Liver (tissue), 9 donors: ENCODE data around the gene CUBN. TPM values are rescaled to one million over a fixed set of nuclear protein-coding genes. Genes with fewer than 3 reads are reported as not detected.
"Not testable (repeated sequence)": the region's sequence is repeated elsewhere in the genome, so short reads cannot be mapped to it uniquely, and the experiment has no call there.

Source experiments
- DNase-seq: peaks from one replicate; pipeline ENCODE4 v3.0.0-alpha.2; 2017; ENCODE audit warnings: low spot score
- H3K27ac ChIP-seq, 2 donors: one replicate each; pipeline ENCODE4 v1.7.0; 2013; ENCODE audit warnings: inconsistent platforms in 2 of 2, low read length in 2 of 2, control low read depth in 1 of 2, low read depth in 1 of 2, mild to moderate bottlenecking in 1 of 2
- H3K27me3 ChIP-seq, 4 donors: one replicate each; pipeline versions ENCODE4 v1.6.1 to v1.7.0; 2013; ENCODE audit warnings: low read length in 3 of 4, inconsistent platforms in 1 of 4, mild to moderate bottlenecking in 1 of 4, moderate library complexity in 1 of 4; ENCODE audit not compliant: control insufficient read depth in 4 of 4, insufficient read depth in 4 of 4
- H3K36me3 ChIP-seq, 4 donors: one replicate each; pipeline versions ENCODE4 v1.6.1 to v1.7.0; 2013; ENCODE audit warnings: low read length in 3 of 4, mild to moderate bottlenecking in 3 of 4, low read depth in 1 of 4, moderate library complexity in 1 of 4; ENCODE audit not compliant: control insufficient read depth in 4 of 4, insufficient read depth in 3 of 4
- H3K4me1 ChIP-seq, 4 donors: one replicate each; pipeline versions ENCODE4 v1.6.1 to v1.7.0; 2013; ENCODE audit warnings: low read length in 3 of 4, mild to moderate bottlenecking in 3 of 4, moderate library complexity in 1 of 4; ENCODE audit not compliant: control insufficient read depth in 4 of 4, insufficient read depth in 4 of 4
- H3K4me3 ChIP-seq, 3 donors: one replicate each; pipeline versions ENCODE4 v1.6.1 to v1.7.0; 2013; ENCODE audit warnings: low read length in 3 of 3, control low read depth in 1 of 3, low read depth in 1 of 3, mild to moderate bottlenecking in 1 of 3
- H3K9ac ChIP-seq, 2 donors: one replicate each; pipeline ENCODE4 v1.7.0; 2013; ENCODE audit warnings: low read length in 2 of 2, mild to moderate bottlenecking in 2 of 2, moderate library complexity in 2 of 2, control low read depth in 1 of 2, low read depth in 1 of 2
- H3K9me3 ChIP-seq, 4 donors: one replicate each; pipeline versions ENCODE4 v1.6.1 to v1.7.0; 2013; ENCODE audit warnings: low read length in 3 of 4; ENCODE audit not compliant: control insufficient read depth in 4 of 4
- EGR1 ChIP-seq, 2 donors: IDR thresholded peaks; 2 replicates each; pipeline ENCODE4 v1.6.1; 2016 to 2018; ENCODE audit warnings: antibody characterized with exemption in 2 of 2, low read depth in 2 of 2
- FOXA1 ChIP-seq: IDR thresholded peaks from 2 replicates; pipeline ENCODE4 v1.6.1; 2016; ENCODE audit warnings: antibody characterized with exemption
- FOXA2 ChIP-seq: IDR thresholded peaks from 2 replicates; pipeline ENCODE4 v1.6.1; 2016; ENCODE audit warnings: antibody characterized with exemption
- GABPA ChIP-seq, 2 donors: IDR thresholded peaks in 1 of 2; conservative IDR thresholded peaks in 1 of 2; 2 replicates each; pipeline ENCODE4 v1.6.1; 2016; ENCODE audit warnings: antibody characterized with exemption in 2 of 2, mild to moderate bottlenecking in 1 of 2, moderate library complexity in 1 of 2
- HNF4A ChIP-seq, 2 donors: conservative IDR thresholded peaks; 2 replicates each; pipeline ENCODE4 v1.6.1; 2016; ENCODE audit warnings: antibody characterized with exemption in 2 of 2, mild to moderate bottlenecking in 2 of 2
- HNF4G ChIP-seq: IDR thresholded peaks from 2 replicates; pipeline ENCODE4 v1.6.1; 2016; ENCODE audit warnings: antibody characterized with exemption
- JUND ChIP-seq, 2 donors: IDR thresholded peaks; 2 replicates each; pipeline ENCODE4 v1.6.1; 2016; ENCODE audit warnings: antibody characterized with exemption in 2 of 2
- NR2F2 ChIP-seq: IDR thresholded peaks from 2 replicates; pipeline ENCODE4 v1.6.1; 2016; ENCODE audit warnings: antibody characterized with exemption
- RAD21 ChIP-seq, 2 donors: IDR thresholded peaks; 2 replicates each; pipeline ENCODE4 v1.6.1; 2016; ENCODE audit warnings: antibody characterized with exemption in 2 of 2, mild to moderate bottlenecking in 2 of 2
- RXRA ChIP-seq, 2 donors: IDR thresholded peaks; 2 replicates each; pipeline ENCODE4 v1.6.1; 2017 to 2018; ENCODE audit warnings: antibody characterized with exemption in 2 of 2, mild to moderate bottlenecking in 1 of 2
- SP1 ChIP-seq: IDR thresholded peaks from 2 replicates; pipeline ENCODE4 v1.6.1; 2018; ENCODE audit warnings: antibody characterized with exemption, mild to moderate bottlenecking
- ZBTB33 ChIP-seq: IDR thresholded peaks from 2 replicates; pipeline ENCODE4 v1.6.1; 2016; ENCODE audit warnings: antibody characterized with exemption
- WGBS: extraction: QIAGEN DNeasy Blood & Tissue Kit; methylation state at CpG from one replicate; pipeline ENCODE4 v1.1.7; 2013; 5-methylcytosine and 5-hydroxymethylcytosine counted together
- polyA plus RNA-seq, 2 donors: library from polyadenylated mRNA; stranded (reverse) in 1 of 2; unstranded in 1 of 2; fragments of 200-250 nt in 1 of 2; fragments of >200 nt in 1 of 2; fragmentation: Nextera tagmentation in 1 of 2; extraction: Ambion mirVana in 1 of 2; gene quantifications; one replicate each; pipeline versions ENCODE4 v1.2.1 to v1.2.3, GENCODE V29; 2013 to 2015
- total RNA-seq, 2 donors: library from RNA; depleted of rRNA; stranded (reverse); fragments of >200 nt; gene quantifications; one replicate each; pipeline ENCODE4 v1.2.3, GENCODE V29; 2014
- TF ChIP-seq, protein P1 (sequence below): IDR thresholded peaks from 2 replicates; pipeline ENCODE4 v1.6.1; 2016; ENCODE audit warnings: antibody characterized with exemption, mild to moderate bottlenecking
- TF ChIP-seq, protein P2 (sequence below): IDR thresholded peaks from 2 replicates; pipeline ENCODE4 v1.6.1; 2016; ENCODE audit warnings: antibody characterized with exemption
- TF ChIP-seq, protein P3 (sequence below): IDR thresholded peaks from 2 replicates; pipeline ENCODE4 v1.6.1; 2016; ENCODE audit warnings: antibody characterized with exemption
- donor health status: healthy.
- donor health status: healthy.
- donor health status: healthy.
- donor health status: healthy.
- donor health status: healthy.

CUBN gene
- total and polyA plus RNA-seq, 4 donors = 0.01 to 0.67 (median 0.30) TPM

- H3K9me3 ChIP-seq = no peaks in the 10 kb centered on the region
- DNase-seq = no peak
- H3K27ac ChIP-seq = no peak overlapping the region
- H3K4me3 ChIP-seq = no peak overlapping the region
- TF ChIP-seq JUND (IDR thresholded peaks at IDR 0.05) (no peak), RAD21 (IDR thresholded peaks at IDR 0.05) (no peak), HNF4A (conservative IDR thresholded peaks at IDR 0.05) (no peak), SP1 (no peak), FOXA2 (no peak), NR2F2 (no peak), FOXA1 (no peak), ZBTB33 (no peak), HNF4G (no peak), RXRA (IDR thresholded peaks at IDR 0.05) (no peak), GABPA (IDR thresholded peaks at IDR 0.05 in 1 of 2, conservative IDR thresholded peaks at IDR 0.05 in 1 of 2) (no peak), EGR1 (IDR thresholded peaks at IDR 0.05; ENCODE audit: low read depth in 2 of 2) (no peak)
- TF ChIP-seq, protein P1, sequence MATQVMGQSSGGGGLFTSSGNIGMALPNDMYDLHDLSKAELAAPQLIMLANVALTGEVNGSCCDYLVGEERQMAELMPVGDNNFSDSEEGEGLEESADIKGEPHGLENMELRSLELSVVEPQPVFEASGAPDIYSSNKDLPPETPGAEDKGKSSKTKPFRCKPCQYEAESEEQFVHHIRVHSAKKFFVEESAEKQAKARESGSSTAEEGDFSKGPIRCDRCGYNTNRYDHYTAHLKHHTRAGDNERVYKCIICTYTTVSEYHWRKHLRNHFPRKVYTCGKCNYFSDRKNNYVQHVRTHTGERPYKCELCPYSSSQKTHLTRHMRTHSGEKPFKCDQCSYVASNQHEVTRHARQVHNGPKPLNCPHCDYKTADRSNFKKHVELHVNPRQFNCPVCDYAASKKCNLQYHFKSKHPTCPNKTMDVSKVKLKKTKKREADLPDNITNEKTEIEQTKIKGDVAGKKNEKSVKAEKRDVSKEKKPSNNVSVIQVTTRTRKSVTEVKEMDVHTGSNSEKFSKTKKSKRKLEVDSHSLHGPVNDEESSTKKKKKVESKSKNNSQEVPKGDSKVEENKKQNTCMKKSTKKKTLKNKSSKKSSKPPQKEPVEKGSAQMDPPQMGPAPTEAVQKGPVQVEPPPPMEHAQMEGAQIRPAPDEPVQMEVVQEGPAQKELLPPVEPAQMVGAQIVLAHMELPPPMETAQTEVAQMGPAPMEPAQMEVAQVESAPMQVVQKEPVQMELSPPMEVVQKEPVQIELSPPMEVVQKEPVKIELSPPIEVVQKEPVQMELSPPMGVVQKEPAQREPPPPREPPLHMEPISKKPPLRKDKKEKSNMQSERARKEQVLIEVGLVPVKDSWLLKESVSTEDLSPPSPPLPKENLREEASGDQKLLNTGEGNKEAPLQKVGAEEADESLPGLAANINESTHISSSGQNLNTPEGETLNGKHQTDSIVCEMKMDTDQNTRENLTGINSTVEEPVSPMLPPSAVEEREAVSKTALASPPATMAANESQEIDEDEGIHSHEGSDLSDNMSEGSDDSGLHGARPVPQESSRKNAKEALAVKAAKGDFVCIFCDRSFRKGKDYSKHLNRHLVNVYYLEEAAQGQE = no peak
- TF ChIP-seq, protein P2, sequence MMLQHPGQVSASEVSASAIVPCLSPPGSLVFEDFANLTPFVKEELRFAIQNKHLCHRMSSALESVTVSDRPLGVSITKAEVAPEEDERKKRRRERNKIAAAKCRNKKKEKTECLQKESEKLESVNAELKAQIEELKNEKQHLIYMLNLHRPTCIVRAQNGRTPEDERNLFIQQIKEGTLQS = no peak
- TF ChIP-seq, protein P3, sequence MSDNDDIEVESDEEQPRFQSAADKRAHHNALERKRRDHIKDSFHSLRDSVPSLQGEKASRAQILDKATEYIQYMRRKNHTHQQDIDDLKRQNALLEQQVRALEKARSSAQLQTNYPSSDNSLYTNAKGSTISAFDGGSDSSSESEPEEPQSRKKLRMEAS = no peak
- H3K36me3 ChIP-seq = no peaks in the 10 kb centered on the region
- H3K4me1 ChIP-seq = no peaks in the 10 kb centered on the region
- no peaks in the 10 kb centered on the region for H3K27me3 ChIP-seq
- whole genome bisulfite sequencing = 94% methylated on average over 5 of the region's 5 CpGs
- H3K9ac ChIP-seq = no peak overlapping the region
Measured at GRCh38 chr10:17019696-17020095, 109.9 kb downstream of the CUBN start.

DNA sequence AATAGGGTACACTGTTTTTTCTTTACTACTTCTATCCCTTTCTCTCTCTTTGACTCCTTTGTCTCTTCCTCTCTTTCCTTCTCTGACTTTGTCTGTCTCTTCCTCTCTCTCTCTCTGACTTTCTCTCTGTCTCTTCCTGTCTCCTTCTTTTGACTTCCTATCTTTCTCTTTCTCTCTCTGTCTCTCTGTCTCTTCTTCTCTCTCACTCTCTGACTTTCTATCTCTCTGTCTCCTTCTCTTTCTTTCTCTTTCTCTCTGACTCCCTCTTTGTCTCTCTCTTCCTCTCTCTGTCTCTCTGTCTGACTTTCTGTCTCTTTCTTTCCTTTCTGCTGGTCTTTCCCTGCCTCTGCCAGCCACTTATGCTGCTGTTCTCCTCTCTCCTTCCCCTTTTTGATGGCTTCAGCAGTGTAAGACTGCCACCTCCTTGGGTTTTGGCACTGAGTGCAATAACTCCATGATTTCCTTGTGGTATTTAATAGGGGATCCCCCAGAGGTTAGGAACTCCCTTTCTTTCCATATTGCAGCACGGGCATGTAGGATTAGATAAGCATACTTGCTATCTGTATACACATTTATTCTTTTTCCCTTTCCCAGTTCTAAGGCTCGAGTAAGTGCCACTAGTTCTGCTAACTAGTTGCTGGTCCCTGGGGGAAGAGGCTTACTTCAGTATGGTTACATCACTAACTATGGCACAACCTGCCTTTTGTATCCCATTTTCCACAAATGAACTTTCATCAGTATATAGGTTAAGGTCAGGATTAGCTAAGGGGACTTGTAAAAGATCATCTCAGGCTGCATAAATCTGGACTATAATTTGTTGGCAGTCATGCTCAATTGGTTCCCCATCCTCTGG, 116.3 kb downstream of the CUBN start:
- H3K9me3 ChIP-seq, H3K27me3 ChIP-seq, H3K36me3 ChIP-seq, H3K9ac ChIP-seq, H3K4me3 ChIP-seq, DNase-seq, H3K27ac ChIP-seq, H3K4me1 ChIP-seq: not testable (repeated sequence)
- 69% methylated on average over 2 of the region's 2 CpGs for WGBS

DNA sequence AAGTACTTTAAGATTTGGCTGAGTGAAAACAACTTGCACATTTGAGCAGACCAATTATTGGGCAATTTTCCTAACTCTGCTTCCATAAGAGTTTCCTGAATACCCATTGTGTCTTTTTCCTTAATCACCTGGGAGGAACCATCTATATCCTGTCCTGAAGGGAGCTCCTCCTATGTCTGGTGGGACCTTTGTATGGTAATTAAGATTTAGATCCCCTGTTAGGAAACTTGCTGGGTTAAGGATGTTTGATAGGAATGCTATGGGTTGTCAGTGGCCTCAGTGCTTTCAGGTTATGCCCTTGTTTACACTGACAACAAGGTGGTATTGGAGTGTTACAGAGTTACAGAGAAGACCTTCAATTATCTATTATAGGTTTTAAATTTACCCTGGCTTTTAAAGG, 116.9 kb downstream of the CUBN start:
- not testable (repeated sequence) for H3K27me3 ChIP-seq, H3K4me1 ChIP-seq, H3K9ac ChIP-seq, H3K9me3 ChIP-seq, H3K4me3 ChIP-seq, H3K36me3 ChIP-seq, H3K27ac ChIP-seq, DNase-seq
